T1000 (cell line): Measurements from ENCODE around the gene L3MBTL4.

ENCODE experiments used
- DNase-seq: peaks from one replicate; lab custom pipeline; 2025; ENCODE audit warnings: mixed read lengths; lab: John Stamatoyannopoulos, UW

The L3MBTL4 gene

DNA sequence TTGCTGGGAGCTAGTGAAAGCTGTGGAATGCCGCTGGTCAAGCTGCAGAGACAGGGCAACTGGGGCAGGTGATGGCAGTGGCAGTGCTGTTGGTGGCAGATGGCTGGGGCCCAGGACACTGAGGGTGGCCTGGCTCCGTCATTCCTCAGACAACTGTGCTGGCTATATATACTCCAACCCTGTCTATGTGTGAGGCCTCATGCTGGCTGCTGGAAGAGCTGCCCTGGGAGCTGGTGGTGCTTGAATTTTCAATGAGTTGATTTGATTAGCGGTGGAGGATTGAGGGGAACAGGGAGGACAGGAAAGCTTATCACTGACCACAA, 452.9 kb downstream of the L3MBTL4 start:
- no peak for DNase-seq

GRCh38 chr18:5961097-5961827, 453.4 kb downstream of the L3MBTL4 start:
- no peak for DNase-seq

DNA sequence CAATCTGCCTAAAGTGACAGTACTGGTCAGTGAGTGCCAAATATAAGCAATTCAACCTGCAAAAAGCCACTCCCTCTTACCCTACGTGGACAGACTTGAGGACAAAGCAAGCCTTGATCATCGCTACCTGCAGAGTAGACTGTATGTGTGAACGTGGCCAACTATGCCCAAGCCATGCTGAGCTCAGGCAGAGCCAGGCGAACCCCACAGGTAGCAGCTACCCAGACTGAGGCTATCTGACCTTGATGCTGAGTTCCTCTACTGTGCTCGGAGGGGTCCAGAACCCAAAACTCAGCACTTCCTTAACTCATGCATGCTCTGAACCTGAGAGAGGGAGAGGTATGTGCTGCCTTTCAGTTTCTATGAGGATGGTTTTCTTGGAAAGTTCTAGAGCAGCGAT, 455.9 kb downstream of the L3MBTL4 start:
- DNase-seq, result no peak

GRCh38 chr18:5955861-5956260, 458.9 kb downstream of the L3MBTL4 start:
- DNase-seq, result peak; percentile 37

DNA sequence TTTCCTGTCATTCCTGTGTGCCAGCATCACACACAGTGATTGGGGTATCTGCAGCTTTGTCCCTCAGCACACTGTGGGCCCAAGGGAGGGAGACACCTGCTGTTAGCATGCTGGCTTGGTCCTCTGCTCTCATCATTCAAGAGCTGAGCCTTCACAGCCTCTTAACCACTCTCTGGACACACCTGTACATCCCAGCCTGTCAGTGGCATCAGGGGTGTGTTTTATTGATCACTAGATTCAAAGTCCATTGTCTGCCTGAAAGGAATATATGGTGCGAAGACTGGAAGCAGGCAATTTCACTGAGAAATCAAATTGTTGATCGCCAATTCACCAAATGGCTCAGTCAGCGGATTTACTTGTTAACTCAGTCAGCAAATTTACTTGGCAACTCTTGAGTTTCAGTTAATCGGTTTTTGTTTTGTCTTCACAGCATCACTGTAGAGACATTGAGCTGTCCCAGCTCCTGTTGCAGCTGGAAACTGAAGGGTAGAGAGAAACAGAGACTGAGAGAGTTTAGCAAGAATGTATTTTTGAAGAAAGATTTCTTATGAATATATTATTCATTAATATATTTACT, 463.1 kb downstream of the L3MBTL4 start:
- DNase-seq, result no peak

- DNase-seq, result no peak
These were observed 465.9 kb downstream of the L3MBTL4 start for GRCh38 chr18:5948781-5949180.

DNA sequence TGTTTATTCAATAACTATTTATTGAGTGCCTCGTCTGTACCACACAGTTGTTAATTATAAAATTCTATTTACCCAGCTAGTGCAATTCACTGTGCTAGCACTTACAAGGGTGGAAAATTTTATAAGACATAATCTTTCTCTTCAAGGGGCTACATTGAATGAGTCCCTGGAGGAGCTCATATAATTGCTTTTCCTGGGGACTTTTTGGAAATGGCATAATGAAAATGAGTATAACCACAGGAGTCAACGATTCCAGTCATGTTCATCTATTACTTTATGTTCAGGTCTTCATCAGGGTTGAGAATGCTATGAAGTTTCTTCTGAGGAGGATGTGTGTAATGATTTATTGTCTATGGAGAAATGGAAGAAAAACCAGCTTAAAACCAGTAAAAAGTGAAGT, 466.5 kb downstream of the L3MBTL4 start:
- DNase-seq, result no peak

GRCh38 chr18:5944448-5944847, 470.3 kb downstream of the L3MBTL4 start:
- no peak for DNase-seq

DNA sequence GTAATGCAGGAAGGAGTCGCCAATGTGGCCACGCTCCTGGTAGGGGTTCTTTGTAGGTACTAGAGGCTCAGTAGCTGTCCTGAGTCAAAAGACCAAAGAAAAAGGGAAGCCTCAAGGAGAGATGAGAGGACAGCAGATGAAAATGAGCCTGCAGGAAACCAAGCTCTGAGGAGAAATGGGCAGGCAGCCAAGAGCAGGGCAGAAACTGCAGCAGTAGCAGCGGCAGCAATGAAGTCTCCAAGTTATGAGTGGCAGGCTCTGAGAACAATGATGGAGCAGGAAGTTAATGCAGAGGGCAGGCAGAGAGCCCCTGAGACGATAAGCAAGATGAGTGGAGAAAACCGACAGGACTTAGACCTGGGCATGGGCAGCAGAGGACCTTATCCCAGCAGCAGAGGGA, 471.2 kb downstream of the L3MBTL4 start:
- no peak for DNase-seq

DNA sequence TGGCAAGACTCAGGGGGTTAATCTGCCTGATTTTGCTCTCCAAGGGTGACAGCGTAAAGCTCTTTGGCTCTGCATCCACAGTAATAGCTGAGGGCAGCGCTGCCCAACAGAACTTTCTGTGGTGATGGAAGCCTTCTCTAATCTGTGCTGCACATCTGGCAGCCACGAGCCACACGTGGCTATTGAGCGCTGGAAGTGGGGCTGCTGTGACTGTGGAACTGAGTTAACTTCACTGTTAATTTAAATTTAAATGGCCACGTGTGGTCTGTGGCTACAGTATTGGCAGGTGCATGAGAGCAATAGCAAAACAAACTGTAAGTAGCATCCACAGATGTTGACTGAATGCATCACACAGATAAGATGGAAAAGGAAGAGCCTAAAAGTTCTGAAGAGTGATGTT, 472.1 kb downstream of the L3MBTL4 start:
- DNase-seq, result no peak

- no peak for DNase-seq
These were observed 472.8 kb downstream of the L3MBTL4 start for GRCh38 chr18:5941890-5942289.

- no peak for DNase-seq
These were observed 474.7 kb downstream of the L3MBTL4 start for GRCh38 chr18:5939801-5940667.

DNA sequence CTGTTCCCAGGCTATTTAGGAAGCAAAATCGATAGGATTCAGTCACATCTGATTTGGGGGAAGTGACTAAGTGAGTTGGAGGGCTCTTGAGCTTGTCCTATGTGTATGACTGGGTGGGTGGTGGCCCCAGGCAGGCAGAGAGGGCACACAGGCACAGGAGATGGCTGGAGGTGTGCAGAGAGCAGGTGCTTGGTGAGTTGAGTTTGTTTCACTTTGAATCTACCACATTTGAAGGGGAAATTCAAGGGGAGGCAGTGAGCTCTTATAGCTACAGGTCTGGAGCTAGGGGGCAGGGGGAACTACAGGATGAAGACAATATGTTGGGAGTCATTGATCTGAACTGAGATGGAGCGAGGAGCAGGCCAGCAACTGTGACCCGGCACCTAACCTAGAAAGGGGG, 476.9 kb downstream of the L3MBTL4 start:
- DNase-seq, result no peak

DNA sequence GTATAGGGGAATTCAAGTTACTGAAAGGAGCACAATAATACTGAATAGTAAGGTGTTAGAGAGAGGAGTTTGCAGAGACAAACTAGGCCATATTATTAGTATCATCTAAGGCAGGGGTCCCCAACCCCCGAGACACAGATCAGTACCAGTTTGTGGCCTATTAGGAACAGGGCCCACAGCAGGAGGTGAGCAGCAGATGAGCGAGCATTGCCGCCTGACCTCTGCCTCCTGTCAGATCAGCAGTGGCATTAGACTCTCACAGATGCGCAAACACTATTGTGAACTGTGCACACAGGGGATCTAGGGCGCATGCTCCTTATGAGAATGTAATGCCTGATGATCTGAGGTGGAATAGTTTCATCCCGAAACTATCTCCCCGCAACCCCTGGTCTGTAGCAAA, 477.6 kb downstream of the L3MBTL4 start:
- DNase-seq, result no peak

DNA sequence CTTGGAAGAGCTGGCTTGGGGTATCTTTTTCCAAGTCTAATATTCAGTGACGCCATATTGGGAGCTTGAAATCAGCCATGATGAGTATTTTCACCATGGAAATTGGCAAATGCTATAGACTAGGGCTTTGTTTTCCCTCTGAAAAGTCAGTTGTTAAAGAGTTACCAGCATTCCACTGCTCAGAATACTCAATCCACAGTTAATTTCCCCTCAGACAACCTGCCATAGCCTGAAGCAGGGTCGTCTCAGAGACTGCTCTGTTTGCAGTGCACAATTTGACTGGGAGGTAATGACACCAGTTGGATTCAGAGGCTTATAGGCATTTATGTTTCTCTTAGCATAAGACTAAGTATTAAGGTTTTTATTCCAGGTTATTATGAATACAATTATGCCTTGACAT, 483.9 kb downstream of the L3MBTL4 start:
- DNase-seq, result no peak

- DNase-seq, result no peak
These were observed 496.4 kb downstream of the L3MBTL4 start for GRCh38 chr18:5918205-5918858.

DNA sequence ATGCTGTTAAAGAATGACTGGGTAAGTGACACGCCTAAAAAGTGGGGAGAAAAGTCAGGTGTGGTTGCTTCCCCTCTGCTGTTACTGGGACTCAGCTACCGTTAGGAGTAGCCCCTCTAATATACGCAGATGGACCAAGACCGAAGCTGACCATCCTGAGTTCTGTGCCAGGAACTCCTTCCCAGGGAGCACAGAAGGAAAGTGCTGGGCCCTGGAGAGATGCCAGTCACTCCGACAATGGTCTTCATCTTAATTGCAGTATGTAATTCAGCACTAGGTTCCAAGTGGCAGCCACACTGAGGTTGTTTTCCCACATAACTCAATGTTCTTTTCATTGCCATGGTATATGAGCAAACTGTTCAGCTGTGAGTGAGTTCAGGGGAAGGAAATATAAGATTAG, 499.8 kb downstream of the L3MBTL4 start:
- no peak for DNase-seq

DNA sequence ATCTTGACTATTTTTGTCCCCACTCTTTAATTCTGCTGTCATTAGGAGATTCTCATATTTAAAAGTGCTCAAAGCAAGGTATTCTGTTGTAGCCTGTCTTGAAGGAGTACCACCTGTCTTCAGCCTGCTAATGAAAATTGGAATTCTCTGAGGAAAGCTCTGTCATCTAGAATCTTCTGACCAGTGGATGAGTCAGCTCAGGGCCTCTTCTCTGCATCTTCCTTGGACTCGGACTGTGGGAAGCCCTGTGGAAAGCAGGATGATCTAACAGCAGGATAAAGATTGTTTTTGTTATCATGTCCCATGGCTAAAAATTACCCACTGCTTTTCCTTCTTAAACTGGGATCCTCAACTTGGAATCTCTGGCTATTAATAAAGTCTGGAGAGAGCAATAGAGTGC, 500.7 kb downstream of the L3MBTL4 start:
- DNase-seq, result no peak

DNA sequence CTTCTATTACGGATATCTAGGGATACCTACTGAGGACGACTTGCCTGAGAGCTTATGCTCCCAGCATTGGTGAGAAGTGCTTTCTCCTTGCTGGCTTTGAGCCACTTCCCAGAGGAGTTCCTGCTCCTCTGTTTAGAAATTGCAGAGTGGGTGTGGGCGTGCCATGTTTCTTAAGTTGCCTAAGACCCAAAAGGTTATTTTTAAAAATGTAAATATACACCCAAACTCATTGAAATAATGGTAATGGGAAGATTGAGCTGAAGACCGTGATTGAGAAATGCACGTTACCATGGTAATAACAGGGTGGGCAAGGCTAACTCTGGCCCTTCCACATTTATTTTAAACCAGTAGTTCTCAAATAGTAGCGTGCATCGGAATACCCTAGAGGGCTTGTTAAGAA, 502.1 kb downstream of the L3MBTL4 start:
- DNase-seq, result no peak

DNA sequence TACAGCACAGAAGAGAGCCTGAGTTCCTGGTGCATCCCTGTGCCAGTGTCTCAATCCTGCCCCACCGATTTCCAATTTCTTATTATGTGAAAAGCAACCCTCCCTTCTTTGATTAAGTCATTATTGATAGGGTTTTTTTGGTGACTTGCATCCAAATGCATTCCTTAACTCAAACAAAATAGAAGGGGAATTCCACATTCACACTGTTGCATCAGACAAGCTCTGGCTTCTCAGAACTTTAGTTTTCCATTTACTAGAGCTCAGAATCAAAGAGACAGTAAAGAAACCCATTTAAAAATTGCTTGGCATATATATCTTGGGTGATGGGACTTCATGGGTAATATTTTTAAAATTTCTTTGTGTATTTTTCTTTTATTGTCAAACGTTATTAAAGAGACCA, 505.6 kb downstream of the L3MBTL4 start:
- no peak for DNase-seq
